PC-3 (cell line): ENCODE data around the gene ATP1A2. TPM values are rescaled to one million over a fixed set of nuclear protein-coding genes. Genes with fewer than 3 reads are reported as not detected.

Experiments used
- ATAC-seq: fragments of 200-7000 bp; cut with Tn5 transposase; 2 replicates; pipeline ENCODE4 v1.9.1; 2020; ENCODE audit warnings: mild to moderate bottlenecking, moderate library complexity
- BruUV-seq: library from RNA; stranded (reverse); fragments of 400-500 nt; replicated peaks from 2 replicates; lab custom pipeline; 2021; lab: Mats Ljungman, UMichigan
- CTCF ChIA-PET: fragments of 300-600 bp; sonication (Branson Sonifier 250); formaldehyde crosslinking; loops from one replicate; lab custom pipeline; 2022; ENCODE audit warnings: antibody characterized with exemption; lab: Charles Lee
- POLR2A ChIA-PET: fragments of 300-600 bp; sonication (Branson Sonifier 250); formaldehyde crosslinking; loops from one replicate; lab custom pipeline; 2022; ENCODE audit warnings: antibody characterized with exemption; ENCODE audit not compliant: unreplicated experiment; lab: Charles Lee
- DNase-seq: peaks from one replicate; pipeline ENCODE4 v3.0.0-alpha.2; 2015
- H2AFZ ChIP-seq: fragments of 300-600 bp; sonication (generic); 2 replicates; pipeline ENCODE4 v1.6.0; 2016; ENCODE audit warnings: antibody characterized with exemption, low read length
- H3F3A ChIP-seq: fragments of 300-600 bp; sonication (generic); one replicate; pipeline ENCODE4 v1.6.0; 2017; ENCODE audit warnings: antibody characterized with exemption, low read length, control low read depth, mild to moderate bottlenecking; ENCODE audit not compliant: unreplicated experiment
- H3K27ac ChIP-seq: fragments of 300-600 bp; sonication (generic); 2 replicates; pipeline ENCODE4 v1.5.1; 2016; ENCODE audit warnings: mild to moderate bottlenecking, low read length
- H3K27me3 ChIP-seq: fragments of 300-600 bp; sonication (generic); 2 replicates; pipeline ENCODE4 v1.6.1; 2016; ENCODE audit warnings: low read length, mixed read lengths
- H3K36me3 ChIP-seq: fragments of 300-600 bp; sonication (generic); 2 replicates; pipeline ENCODE4 v1.6.1; 2016; ENCODE audit warnings: low read depth, mixed run types, low read length, mixed read lengths
- H3K4me1 ChIP-seq: fragments of 300-600 bp; sonication (generic); 2 replicates; pipeline ENCODE4 v1.5.1; 2016; ENCODE audit warnings: low read length; ENCODE audit not compliant: insufficient read depth
- H3K4me2 ChIP-seq: fragments of 300-600 bp; sonication (generic); 2 replicates; pipeline ENCODE4 v1.6.0; 2016; ENCODE audit warnings: low read length
- H3K4me3 ChIP-seq: fragments of 300-600 bp; sonication (generic); 2 replicates; pipeline ENCODE4 v1.5.1; 2016; ENCODE audit warnings: mild to moderate bottlenecking, low read length, mixed read lengths
- H3K79me2 ChIP-seq: fragments of 300-600 bp; sonication (generic); 2 replicates; pipeline ENCODE4 v1.6.1; 2017; ENCODE audit warnings: low read length, mixed read lengths
- H3K9ac ChIP-seq: fragments of 300-600 bp; sonication (generic); 2 replicates; pipeline ENCODE4 v1.6.0; 2016; ENCODE audit warnings: mild to moderate bottlenecking, low read length
- H3K9me2 ChIP-seq: fragments of 300-600 bp; sonication (generic); replicated peaks from 2 replicates; pipeline ENCODE4 v1.6.1; 2016; ENCODE audit warnings: mixed run types, low read length, mixed read lengths
- H3K9me3 ChIP-seq: fragments of 300-600 bp; sonication (generic); 2 replicates; pipeline ENCODE4 v1.6.1; 2016; ENCODE audit warnings: low read length, mixed read lengths
- H4K20me1 ChIP-seq: fragments of 300-600 bp; sonication (generic); 2 replicates; pipeline ENCODE4 v1.6.1; 2016; ENCODE audit warnings: low read length, mixed read lengths
- EZH2 ChIP-seq: fragments of 300-600 bp; sonication (generic); IDR thresholded peaks from one replicate; pipeline ENCODE4 v1.6.1; 2017; ENCODE audit warnings: antibody characterized with exemption, mild to moderate bottlenecking, low read length; ENCODE audit not compliant: unreplicated experiment
- EZH2phosphoT487 ChIP-seq: fragments of 300-600 bp; sonication (generic); IDR thresholded peaks from 2 replicates; pipeline ENCODE4 v1.6.1; 2018; ENCODE audit warnings: mild to moderate bottlenecking, antibody characterized with exemption, low read length, borderline replicate concordance
- intact Hi-C: fragments of 100-400 bp; cut with micrococcal nuclease; formaldehyde crosslinking; loops from 2 replicates; pipeline ENCODE4 v1.9.0; 2023
- total RNA-seq: library from RNA; depleted of rRNA; stranded (reverse); fragments of >200 nt; gene quantifications from 2 replicates; pipeline ENCODE4 v1.2.3, GENCODE V29; 2014
- TF ChIP-seq, protein P1 (sequence below): fragments of 300-600 bp; sonication (generic); conservative IDR thresholded peaks from 2 replicates; pipeline ENCODE4 v1.5.1; 2017; ENCODE audit warnings: antibody characterized with exemption, low read depth, mild to moderate bottlenecking, low read length

Gene ATP1A2
- total RNA-seq, 1 experiment from 2014 or later, result not detected

DNA sequence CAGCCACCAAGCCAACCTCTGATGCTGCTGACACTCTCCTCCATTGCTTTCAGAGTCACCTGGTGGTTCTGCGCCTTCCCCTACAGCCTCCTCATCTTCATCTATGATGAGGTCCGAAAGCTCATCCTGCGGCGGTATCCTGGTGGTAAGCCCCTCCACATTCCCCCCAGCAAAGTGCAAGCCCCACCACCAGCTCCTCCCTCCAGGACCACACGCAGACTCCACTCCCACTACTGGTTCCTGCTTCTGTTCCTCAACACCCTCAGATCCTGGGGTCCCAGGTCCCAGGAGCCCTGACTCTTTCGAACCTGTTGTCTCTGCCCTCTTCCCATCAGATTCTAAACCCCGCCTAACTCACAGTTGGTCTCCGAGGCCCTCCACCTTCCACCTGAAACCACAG lies 24.3 kb downstream of the ATP1A2 start:
- Histone ChIP-seq H3K79me2 (no peaks in the 10 kb centered on the region), H3K4me3 (no peak overlapping the region), H2AFZ (no peak overlapping the region), H3K4me1 (no peaks in the 10 kb centered on the region), H4K20me1 (no peaks in the 10 kb centered on the region), H3K36me3 (no peaks in the 10 kb centered on the region), H3K4me2 (no peak overlapping the region), H3K9me2 (no peaks in the 10 kb centered on the region), H3K9ac (no peak overlapping the region), H3K27me3 (peaks cover 13% of the 10 kb centered on the region; the same call in 1 of the 2 replicates), H3F3A (no peaks in the 10 kb centered on the region), H3K27ac (no peak overlapping the region), H3K9me3 (no peaks in the 10 kb centered on the region)
- CTCF ChIA-PET, result no interaction called here
- no peak for ATAC-seq
- TF ChIP-seq EZH2phosphoT487, result no peak
- TF ChIP-seq EZH2, result no peak
- TF ChIP-seq, protein P1, sequence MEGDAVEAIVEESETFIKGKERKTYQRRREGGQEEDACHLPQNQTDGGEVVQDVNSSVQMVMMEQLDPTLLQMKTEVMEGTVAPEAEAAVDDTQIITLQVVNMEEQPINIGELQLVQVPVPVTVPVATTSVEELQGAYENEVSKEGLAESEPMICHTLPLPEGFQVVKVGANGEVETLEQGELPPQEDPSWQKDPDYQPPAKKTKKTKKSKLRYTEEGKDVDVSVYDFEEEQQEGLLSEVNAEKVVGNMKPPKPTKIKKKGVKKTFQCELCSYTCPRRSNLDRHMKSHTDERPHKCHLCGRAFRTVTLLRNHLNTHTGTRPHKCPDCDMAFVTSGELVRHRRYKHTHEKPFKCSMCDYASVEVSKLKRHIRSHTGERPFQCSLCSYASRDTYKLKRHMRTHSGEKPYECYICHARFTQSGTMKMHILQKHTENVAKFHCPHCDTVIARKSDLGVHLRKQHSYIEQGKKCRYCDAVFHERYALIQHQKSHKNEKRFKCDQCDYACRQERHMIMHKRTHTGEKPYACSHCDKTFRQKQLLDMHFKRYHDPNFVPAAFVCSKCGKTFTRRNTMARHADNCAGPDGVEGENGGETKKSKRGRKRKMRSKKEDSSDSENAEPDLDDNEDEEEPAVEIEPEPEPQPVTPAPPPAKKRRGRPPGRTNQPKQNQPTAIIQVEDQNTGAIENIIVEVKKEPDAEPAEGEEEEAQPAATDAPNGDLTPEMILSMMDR, result no peak
- no TSS peak for BruUV-seq
- no peak for DNase-seq
- POLR2A ChIA-PET, result no interaction called here
- intact Hi-C loops, result no loop called here

DNA sequence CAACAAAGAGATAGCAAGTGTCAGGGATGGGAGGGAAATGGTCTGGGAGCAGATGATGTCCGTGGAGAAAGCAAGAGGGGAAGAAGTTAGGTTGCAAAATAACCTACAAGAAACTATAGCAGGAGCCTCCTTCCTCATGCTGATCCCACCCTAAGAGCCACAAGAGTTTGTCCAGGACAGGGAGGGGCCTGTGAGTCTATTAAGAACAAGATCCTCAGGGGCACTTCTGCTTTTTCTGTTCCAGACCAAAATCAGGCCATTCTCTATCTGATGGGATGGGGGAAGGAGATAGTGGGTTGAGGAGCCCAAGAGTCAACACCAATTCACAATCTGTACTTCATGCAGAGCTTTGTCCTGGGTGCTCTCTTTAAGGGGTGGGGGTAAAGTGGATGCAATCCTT lies 28.1 kb downstream of the ATP1A2 start:
- Histone ChIP-seq H4K20me1 (no peaks in the 10 kb centered on the region), H3K9me3 (no peaks in the 10 kb centered on the region), H2AFZ (no peak overlapping the region), H3K9ac (no peak overlapping the region), H3F3A (no peaks in the 10 kb centered on the region), H3K4me2 (no peak overlapping the region), H3K9me2 (no peaks in the 10 kb centered on the region), H3K27ac (no peak overlapping the region), H3K4me3 (no peak overlapping the region), H3K79me2 (no peaks in the 10 kb centered on the region), H3K36me3 (no peaks in the 10 kb centered on the region), H3K27me3 (peaks cover 13% of the 10 kb centered on the region; the same call in 1 of the 2 replicates), H3K4me1 (no peaks in the 10 kb centered on the region)
- no peak for ATAC-seq
- ChIA-PET CTCF (no interaction called here), POLR2A (no interaction called here)
- DNase-seq, result no peak
- TF ChIP-seq, protein P1, result no peak
- no peak for TF ChIP-seq EZH2
- no peak for TF ChIP-seq EZH2phosphoT487
- no TSS peak for BruUV-seq
- intact Hi-C loops, result no loop called here

- Histone ChIP-seq H4K20me1 (no peaks in the 10 kb centered on the region), H3F3A (no peaks in the 10 kb centered on the region), H3K79me2 (no peaks in the 10 kb centered on the region), H3K4me2 (no peak overlapping the region), H3K9ac (no peak overlapping the region), H3K9me3 (no peaks in the 10 kb centered on the region), H2AFZ (no peak overlapping the region), H3K4me3 (no peak overlapping the region), H3K9me2 (no peaks in the 10 kb centered on the region), H3K36me3 (no peaks in the 10 kb centered on the region), H3K27me3 (peaks cover 13% of the 10 kb centered on the region; the same call in 1 of the 2 replicates), H3K4me1 (0 out of 2 replicates have a peak, but pooled peaks cover 7% of the 10 kb centered on the region), H3K27ac (no peak overlapping the region)
- no peak for TF ChIP-seq EZH2
- TF ChIP-seq, protein P1, result no peak
- no peak for TF ChIP-seq EZH2phosphoT487
- POLR2A ChIA-PET, result no interaction called here
- CTCF ChIA-PET, result no interaction called here
- DNase-seq, result no peak
- ATAC-seq, result no peak
- no TSS peak for BruUV-seq
- intact Hi-C loops, result no loop called here
Observed at GRCh38 chr1:160144921-160145320, 29.4 kb downstream of the ATP1A2 start.
